ENCODE results near the gene XRCC6.
"Not testable (repeated sequence)": the region's sequence is repeated elsewhere in the genome, so short reads cannot be mapped to it uniquely, and the experiment has no call there.

XRCC6 gene

DNA sequence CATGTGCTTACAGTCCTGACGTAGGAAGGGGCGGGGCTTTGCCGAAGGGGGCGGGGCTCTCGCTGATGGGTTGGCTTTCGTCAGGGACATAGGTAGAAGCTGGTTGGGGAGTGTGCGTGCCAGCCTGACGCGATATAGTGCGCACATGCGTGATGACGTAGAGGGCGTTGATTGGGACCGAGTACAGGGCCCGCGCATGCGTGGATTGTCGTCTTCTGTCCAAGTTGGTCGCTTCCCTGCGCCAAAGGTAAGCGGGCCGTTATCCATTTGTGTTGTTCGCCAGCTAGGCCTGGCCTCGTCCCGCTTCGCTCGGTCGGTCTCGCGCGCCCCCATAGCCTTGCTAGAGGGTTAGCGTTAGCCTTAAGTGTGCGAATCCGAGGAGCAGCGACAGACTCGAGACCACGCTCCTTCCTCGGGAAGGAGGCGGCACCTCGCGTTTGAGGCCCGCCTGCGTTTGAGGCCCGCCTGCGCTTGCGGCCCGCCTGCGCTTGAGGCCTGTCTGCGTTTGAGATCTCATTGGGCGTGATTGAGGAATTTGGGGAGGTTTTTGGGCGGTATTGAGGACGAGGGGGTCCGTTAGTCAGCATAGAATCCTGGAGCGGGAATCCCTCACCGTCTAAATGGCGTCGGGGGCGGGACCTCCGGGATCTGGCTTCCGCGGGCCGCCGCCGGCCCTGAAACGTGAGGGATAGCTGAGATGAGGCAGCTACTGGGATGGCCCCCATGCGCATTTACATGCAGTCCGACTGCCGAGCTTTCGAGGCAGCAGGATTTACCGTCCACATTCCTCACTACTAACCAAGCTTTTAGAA, at the start of gene XRCC6:
TSS of gene XRCC6 (plus strand) at position 197 of the 812 bp plus-strand sequence. CDS start 710 bp downstream, outside the sequence.
- peak; percentile 88 for DNase-seq

DNA sequence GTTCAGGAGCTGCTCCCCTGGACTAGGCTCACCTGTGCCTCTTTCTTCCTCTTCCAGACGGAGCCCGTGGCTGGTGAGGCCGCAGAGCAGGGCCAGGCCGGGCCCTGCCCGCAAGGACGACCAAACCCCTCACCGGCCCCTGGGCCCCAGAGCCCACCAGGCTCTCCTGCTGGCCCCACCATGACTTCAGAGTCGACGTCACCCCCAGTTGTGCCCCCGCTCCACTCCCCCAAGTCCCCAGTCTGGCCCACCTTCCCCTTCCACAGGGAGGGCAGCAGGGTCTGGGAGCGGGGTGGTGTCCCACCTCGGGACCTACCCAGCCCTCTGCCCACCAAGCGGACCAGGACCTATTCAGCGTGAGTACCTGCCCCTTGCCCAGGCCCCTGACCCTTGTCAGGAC, 49.3 kb upstream of the XRCC6 start:
- no peak for DNase-seq

DNA sequence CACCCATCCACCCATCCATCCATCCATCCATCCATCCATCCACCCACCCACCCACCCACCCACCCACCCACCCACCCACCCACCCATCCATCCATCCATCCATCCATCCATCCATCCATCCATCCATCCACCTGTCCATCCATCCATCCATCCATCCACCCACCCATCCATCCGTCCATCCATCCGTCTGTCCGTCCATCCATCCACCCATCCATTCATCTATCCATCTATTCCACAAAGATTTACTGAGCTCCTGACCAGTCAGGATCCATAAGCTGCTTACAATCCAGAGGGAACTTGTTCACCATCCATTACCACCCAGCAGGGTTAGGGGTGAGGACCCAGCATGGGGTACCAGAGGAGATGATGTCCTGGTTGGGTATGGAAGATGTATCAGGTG, 48.8 kb upstream of the XRCC6 start:
- not testable (repeated sequence) for DNase-seq

GRCh38 chr22:41573677-41574076, 47.4 kb upstream of the XRCC6 start:
- DNase-seq = no peak

DNA sequence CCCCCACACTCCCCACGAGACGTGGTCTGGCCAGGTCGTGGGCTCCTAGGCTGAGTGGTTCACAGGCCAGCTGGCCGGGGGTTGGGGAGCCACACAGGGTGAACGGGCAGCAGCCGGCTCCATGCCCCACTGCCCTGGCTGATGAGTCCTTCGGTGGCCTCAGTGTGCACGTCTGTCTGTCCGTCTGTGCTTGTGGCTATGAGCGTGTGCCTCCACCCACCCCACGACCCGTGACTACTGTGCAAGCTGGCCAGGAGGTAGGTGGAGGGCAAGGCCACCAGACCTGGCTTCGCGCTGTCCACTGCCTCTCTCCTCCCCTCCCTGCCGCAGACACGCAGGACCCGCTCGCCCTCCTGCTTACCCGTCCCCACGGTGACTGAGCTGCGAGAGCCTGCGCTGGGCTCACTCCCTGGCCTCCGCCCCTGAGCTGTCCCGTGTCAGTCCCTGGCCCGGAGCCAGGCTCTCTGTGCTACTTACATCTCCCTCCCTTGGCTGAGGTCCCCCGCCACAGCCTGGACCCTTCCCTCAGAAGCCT, 46.2 kb upstream of the XRCC6 start:
- DNase-seq = no peak

DNA sequence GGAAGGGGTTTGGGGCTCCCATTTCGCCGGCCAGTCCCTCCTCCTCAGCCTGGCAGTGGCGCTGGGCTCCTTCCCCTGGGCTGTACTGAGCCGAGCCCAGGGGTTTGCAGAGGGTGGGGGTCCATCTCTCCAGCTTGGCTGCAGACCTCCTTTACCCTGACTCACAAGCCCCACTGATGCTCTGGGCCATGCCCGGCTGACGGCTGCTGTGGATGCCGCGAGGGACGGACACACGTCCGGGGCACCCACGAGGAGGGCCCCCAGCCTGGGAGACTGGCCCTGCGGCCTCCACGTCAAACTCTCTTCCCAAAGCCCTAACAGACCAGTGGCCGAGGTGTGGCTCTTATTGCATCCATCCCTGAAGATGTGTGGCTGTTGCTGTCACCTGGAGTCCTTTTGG, 45.6 kb upstream of the XRCC6 start:
- DNase-seq = no peak

DNA sequence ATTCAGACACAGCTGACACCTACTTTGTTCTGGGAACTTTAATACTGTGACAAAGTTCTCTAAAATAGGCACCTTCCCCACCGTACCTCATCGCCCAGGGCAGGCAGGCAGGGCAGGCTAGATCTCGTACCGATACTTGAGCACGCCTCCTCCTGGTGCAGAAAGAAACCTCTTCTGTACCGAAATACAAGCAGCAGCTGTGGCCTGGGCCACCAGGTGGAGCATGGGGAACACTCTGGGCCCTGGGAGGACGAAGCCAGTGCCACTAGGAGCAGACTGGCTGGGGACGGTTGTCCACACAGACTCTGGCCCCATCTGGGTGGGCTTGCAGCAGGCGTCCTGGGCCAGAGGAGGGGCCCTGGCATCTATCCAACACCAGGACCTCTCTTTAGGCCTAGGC, 44.2 kb upstream of the XRCC6 start:
- DNase-seq = no peak

DNA sequence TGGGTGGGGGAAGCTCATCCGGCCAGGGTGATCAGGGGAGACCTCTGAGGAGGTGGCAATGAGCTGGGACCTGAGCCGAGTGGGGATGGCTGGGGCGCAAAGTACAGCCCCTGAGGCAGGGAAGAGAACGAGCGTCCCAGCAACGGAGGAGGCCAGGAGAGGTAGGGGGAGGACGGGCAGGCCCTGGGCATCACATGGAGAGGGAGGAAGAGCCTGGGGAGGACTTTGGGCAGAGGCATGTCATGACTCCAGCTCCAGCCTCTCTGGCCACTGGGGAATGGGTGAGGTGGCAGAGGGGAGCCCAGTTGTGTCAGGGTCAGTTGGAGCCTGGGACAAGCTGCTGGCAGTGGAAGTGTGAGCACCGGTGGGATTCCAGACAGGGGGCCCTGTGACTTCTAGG, 43.0 kb upstream of the XRCC6 start:
- DNase-seq = no peak

- DNase-seq = no peak
Measured at GRCh38 chr22:41578818-41579217, 42.3 kb upstream of the XRCC6 start.

- DNase-seq = no peak
Measured at GRCh38 chr22:41579297-41579996, 41.6 kb upstream of the XRCC6 start.

DNA sequence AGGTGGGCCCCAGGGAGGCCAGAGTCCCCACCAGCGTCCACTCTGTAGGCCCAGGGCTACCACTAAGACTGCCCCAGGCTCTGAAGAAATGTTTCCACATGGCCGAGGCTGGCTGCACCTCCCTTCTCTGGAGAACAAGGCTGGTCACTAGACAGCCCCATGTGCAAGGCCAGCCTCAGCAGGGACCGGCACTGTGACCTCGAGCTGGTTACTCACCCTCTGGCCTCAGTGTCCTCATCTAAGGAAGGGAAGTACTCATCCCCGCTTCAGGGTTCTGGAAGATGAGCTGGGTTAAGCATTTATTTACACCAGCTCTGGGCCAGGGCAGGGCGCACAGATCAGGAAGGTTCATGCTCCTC, 41.1 kb upstream of the XRCC6 start:
- no peak for DNase-seq

DNA sequence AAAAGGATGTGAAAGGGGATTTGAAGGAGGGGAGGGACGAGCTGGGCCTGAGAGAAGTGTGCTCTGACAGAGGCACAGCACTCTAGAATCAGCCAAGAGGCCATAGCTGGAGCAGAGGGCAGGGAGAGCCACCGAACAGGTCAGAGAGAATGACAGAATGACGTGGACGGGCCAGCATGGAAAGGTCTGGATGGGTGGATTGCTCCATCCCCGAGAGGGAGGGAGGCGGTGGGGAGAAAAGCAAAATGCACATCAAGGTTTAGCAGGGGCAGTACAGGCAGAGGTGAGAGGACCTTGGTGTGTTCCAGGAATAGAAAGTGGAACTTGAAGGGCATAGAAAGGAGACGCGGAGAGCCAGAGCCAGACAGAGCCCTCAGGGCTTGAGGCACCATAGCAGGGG, 38.4 kb upstream of the XRCC6 start:
- DNase-seq = no peak

DNA sequence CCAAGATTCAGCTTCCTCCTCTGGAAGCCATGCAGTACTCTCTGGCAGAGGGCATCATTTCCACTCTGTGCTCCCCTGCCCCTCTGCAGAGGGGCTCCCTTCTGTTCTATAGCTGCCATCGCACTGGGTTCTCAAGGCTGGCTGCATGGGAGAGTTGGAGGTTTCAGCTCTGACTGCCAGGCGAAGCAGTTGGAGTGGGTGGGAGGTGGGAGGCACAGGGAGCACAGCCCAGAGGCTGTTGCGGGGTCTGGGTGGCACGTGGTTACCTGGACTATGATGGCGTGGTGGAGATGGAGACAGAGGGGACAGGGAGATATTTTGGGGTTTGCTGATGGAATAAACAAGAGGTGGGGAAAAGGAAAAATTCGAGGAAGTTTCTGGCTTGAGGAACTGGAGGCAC, 36.2 kb upstream of the XRCC6 start:
- DNase-seq = no peak

GRCh38 chr22:41585898-41586297, 35.2 kb upstream of the XRCC6 start:
- DNase-seq = no peak

- DNase-seq = no peak
Measured at GRCh38 chr22:41587347-41587723, 33.8 kb upstream of the XRCC6 start.

DNA sequence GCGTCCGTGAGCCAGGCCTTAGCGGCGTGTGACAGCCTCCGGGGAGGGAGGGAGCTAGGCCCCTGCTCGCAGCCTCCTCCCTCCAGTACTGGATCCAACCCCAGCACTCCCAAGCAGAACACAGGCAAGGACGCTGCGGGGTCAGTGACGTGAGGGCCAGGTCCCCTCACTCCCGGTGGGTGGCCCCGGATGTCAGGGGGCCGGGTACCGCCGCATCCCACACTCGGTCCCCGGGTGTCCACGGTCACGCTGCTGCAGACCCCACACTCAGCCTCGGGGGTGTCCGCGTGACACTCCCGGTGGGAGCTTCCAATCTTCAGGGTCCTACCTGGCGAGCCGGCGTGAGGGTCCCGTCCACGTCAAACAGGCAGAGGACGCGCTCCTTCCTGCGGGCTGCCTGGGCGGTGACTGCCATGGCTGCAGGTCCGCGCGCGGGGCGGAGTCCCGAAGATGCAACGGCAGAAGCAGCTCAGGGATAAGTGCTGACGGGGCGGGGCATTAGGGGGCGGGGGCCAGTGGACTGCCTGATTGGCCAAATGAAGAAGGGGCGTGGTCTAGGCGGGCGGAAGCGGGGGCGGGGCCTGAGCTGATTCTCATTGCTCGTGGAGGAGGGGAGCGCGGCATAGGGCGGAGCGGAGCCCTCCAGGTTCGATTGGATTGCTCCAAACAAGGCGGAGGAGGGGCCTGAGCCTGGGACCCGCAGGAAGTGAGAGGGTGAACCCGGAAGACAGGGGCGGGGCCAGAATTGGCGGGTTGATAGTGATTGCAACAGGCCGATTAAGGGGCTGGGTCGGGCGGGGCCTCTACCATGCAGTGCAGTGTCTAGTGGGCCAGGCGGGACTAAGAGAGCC, 31.5 kb upstream of the XRCC6 start, which contains the start of gene PMM1:
TSS of gene PMM1 (minus strand) at position 450 of the 851 bp plus-strand sequence. CDS start at position 415, 35 bp downstream.
- peak; percentile 85 for DNase-seq

DNA sequence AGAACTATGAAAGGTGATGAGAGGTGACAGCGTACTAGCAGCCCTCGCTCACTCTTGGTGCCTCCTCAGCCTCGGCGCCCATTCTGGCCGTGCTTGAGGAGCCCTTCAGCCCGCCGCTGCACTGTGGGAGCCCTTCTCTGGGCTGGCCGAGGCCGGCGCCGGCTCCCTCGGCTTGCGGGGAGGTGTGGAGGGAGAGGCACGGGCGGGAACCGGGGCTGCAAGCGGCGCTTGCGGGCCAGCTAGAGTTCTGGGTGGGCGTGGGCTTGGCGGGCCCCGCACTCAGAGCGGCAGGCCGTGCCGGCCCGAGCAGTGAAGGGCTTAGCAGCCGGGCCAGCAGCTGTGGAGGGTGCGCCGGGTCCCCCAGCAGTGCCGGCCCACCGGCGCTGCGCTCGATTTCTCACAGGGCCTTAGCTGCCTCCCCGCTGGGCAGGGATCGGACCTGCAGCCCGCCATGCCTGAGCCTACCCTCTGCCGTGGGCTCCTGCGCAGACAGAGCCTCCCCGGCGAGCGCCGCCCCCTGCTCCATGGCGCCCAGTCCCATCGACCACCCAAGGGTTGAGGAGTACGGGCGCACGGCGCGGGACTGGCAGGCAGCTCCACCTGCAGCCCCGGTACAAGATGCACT, 27.6 kb upstream of the XRCC6 start:
- DNase-seq = not testable (repeated sequence)

GRCh38 chr22:41595703-41596102, 25.4 kb upstream of the XRCC6 start:
- no peak for DNase-seq

DNA sequence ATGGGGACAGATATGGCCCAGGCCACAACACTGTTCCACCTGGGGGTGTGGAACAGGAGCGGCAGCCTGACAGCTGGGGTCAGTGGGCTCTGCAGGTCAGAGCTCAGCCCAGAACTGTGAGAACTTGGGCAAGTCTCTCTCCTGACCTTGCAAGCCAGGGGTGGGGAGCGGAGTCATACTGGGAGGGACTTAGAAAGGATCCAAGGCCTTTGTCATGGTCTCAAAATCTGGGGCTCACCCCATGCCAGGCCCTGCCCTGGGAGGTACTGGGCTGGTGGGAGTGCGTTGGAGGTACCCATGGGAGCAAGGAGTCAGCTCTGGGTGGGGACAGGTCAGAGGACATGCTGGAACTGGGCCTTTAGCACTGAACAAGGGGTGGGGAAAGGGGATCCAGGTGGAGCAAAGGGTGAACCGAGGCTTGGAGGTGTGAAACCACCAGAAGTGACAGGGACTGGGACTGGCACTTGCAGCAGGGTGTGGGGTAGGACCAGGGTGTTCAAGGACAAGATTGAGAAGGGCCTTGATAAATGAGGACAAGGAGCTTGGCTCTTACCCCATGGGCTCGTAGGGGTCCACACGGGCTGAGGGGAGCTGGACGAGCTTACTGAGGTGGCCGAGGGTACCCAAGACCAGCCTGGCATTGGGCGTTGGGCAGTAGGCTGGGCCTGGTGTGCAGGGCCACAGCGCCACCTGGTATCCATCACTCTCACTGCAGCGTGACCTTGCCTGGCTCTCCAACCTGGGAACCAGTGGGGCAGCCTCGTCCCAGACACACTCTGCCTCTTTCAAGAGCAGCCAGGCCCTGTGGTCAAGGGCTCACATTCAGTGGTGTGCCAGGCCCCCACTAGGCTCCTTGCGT, 24.1 kb upstream of the XRCC6 start:
- no peak for DNase-seq

- no peak for DNase-seq
Measured at GRCh38 chr22:41597635-41597953, 23.5 kb upstream of the XRCC6 start.

DNA sequence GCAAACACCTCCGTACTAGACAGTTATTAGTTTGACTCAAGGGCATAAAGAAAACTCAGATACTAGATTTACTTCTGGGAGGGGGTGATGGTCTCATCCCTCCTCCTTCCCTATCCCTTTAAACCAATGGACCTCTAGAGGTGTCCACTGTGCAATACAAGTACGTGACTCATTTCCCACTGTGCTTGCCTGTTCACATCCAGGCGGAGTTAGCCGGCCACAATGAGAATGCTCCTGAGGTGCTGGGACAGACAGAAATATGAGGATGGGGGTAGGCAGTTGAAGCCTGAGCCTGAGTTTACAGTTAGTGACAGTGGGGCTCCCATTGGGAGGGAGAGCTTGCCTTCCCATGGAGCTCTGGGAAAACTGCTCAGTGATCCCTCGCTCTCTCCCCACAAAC, 23.0 kb upstream of the XRCC6 start:
- no peak for DNase-seq
